MV-4-11 (cell line): ENCODE results near the gene TBC1D3H.
"Not testable (repeated sequence)": the region's sequence is repeated elsewhere in the genome, so short reads cannot be mapped to it uniquely, and the experiment has no call there.

ENCODE experiments used
- DNase-seq: peaks from one replicate; lab custom pipeline; 2025; lab: John Stamatoyannopoulos, UW

The TBC1D3H gene

DNA sequence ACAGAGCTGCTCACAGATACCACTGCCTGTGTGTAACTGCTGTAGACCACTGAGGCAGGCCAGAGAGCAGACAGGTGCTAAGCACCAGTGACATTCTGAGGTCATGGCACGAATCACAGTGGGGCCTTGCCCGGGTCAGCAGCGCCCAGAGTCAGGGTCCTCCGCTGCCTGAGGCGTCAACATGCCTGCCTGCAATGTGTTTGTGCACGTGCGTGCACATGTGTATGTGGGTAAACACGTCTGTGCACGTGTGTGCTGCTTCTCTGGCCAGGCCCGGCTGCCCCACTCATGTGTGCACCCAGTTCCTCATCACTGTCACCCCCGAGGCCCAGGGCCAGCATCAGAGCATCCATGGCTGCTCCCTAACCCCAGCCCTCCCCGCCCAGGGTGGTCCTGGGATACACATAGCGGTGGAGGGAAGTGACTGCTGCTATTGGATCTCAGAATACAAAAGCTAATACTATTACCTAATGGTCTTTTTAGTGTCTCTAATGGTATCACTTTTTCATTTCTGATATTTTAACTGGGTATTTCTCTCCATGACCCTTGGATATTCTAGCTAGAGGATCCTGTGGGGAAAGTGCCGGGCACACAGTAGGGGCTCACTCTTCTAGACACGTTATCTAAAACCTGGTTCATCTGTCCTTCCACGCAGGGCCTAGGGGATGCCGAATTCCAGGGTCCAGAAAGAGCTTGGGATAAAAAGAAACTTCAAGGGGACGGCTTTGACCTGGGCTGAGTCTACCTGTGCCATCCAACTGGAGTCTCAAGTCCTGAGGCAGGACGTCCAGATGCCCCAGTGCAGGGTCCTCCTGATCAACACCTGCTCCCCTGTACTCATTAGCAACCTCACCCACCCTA, at the start of gene TBC1D3H:
TBC1D3H (minus strand) TSS at position 51 of the 861 bp plus-strand sequence. CDS start 1,540 bp downstream, outside the sequence.
- not testable (repeated sequence) for DNase-seq

DNA sequence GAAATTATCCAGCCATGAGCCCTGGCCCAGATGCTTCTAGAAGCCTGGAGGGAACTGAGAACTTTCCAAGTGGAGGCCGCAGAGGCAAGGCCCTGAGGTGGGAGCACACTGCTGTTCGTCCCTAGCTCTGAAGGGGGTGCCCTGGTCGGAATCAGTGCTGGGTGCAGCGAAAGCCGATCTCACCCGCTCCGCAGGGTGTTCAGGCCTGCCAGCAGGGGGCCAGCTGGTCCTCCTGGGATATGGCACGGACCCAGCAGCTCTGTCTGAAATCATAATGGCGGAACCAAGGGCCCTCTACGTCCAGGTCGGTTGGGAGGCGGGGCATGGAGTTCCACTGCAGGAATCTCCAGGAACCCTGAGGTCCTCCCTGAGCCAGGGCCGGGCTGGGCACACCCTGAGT, 40.7 kb upstream of the TBC1D3H start:
- DNase-seq: not testable (repeated sequence)

DNA sequence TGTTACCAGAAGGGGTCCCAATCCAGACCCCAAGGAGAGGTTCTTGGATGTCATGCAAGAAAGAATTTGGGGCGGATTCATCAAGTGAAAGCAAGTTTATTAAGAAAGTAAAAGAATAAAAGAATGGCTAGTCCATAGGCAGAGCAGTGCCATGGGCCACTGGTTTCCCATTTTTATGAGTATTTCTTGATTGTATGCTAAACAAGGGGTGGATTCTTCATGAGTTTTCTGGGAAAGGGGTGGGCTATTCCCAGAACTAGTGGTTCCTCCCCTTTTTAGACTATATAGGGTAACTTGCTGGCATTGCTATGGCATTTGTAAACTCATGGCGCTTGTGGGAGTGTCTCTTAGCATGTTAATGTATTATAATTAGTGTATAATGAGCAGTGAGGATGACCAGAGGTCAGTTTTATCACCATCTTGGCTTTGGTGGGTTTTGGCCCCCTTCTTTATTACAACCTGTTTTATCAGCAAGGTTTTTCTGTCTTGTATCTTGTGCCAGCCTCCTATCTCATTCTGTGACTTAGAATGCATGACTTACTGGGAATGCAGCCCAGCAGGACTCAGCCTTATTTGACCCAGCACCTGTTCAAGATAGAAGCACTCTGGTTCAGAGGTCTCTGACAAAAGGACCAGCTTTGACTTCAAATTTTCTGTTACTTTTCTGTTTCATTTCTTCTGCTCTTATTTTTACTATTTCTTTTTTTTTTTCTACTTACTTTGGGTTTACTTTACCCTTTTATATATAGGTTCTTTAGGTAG, 27.1 kb upstream of the TBC1D3H start:
- DNase-seq: not testable (repeated sequence)

DNA sequence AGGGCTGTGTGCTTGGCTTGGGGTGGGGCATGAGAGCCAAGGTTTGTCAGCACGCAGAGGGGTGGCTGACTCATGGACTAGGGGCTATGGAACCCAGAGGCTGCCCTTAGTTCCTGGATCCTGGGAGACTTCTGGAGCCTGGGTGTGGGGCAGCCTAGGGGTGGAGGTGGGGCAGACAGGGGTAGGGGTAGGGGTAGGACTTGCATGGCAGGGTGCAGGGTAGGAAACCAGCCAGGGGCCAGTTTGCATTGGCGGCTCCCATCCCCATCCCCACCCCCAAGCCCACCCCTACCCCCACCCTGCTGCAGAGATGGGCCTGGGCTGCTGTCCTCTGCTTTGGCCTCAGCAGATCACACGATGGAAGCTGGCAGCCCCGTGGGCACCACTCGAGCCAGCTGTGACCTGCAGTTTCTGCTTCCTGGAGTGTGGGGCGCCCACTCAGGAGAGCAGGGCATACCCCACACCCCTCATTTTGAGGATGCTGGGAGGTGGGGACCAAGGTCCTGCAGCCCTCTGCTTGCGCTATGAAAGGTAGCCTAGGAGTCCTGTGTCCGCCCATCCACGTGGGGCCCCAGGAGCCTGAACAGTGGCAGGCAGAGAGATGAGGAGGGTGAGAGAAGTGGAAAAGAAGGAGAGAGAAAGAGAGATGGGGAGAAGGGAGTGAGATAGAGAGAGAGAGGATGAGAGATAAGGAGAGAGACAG, 2.9 kb upstream of the TBC1D3H start:
- DNase-seq: not testable (repeated sequence)

GRCh38 chr17:36375938-36376337, 12.3 kb downstream of the TBC1D3H start:
- not testable (repeated sequence) for DNase-seq

DNA sequence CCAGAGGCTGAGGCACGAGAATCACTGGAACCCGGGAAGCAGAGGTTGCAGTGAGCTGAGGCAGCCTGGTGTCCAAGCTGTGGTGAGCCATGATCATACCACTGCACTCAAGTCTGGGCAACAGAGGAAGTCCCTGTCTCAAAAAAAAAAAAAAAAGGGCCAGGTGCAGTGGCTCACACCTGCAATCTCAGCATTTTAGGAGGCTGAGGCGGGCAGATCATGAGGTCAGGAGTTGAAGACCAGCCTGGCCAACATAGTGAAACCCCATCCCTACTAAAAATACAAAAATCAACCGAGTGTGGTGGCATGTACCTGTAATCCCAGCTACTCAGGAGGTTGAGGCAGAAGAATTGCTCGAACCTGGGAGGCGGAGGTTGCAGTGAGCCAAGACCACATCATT, 25.7 kb downstream of the TBC1D3H start:
- DNase-seq: not testable (repeated sequence)
